ENCODE results near the gene CTDSPL. TPM values are rescaled to one million over a fixed set of nuclear protein-coding genes. Genes with fewer than 3 reads are reported as not detected.
A peak's percentile ranks its signal among the peaks of the same experiment; 100 is the strongest.

The CTDSPL gene
- total RNA-seq, 1 experiment from 2014 or later, result 16.1 TPM

DNA sequence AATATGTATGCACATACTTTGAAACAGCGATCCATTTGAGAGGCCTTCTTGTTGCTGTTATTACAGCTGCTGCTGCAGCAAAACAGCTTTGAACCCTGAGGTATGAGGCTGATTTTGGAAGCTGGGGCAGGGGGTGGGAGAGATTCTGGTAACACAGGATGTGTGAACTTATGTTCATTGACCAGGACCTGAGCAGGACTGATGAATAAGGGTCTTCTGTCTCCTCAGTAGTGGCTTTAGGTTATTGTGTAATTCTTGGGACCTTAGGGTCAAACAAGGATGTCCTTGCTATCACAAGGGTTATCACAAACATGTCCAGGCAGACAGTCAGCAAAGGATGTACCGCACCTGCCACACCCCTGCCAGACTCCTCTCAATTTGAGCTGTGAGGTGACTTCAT, 41.6 kb downstream of the CTDSPL start:
- in situ Hi-C loops (cut with HindIII; ENCODE audit: low pct_unique_long_range_greater_than_20kb, low sequenced_read_pairs), result no loop called here
- DNase-seq (ENCODE audit: low read depth, low spot score), result no peak

DNA sequence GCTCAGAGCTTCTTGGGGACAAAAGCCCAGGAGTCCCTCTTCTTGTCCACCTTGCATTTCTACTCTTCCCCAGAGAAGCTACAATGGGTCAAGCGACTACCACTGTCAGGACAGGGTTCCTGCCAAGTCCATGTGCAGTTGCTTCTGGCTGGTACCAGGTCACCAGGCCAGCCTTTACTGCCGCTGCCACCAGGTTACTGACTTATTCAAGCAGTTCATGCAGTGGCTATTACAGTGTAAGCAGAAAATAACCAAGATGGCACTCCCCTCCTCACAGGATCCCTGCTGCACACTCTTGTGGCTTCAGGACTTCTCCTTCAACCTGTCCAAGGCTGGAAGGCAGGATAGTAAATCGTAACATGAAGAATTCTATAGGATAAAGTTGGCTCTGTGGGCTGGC, 42.1 kb downstream of the CTDSPL start:
- in situ Hi-C loops (cut with HindIII; ENCODE audit: low pct_unique_long_range_greater_than_20kb, low sequenced_read_pairs), result no loop called here
- DNase-seq (ENCODE audit: low read depth, low spot score), result no peak

DNA sequence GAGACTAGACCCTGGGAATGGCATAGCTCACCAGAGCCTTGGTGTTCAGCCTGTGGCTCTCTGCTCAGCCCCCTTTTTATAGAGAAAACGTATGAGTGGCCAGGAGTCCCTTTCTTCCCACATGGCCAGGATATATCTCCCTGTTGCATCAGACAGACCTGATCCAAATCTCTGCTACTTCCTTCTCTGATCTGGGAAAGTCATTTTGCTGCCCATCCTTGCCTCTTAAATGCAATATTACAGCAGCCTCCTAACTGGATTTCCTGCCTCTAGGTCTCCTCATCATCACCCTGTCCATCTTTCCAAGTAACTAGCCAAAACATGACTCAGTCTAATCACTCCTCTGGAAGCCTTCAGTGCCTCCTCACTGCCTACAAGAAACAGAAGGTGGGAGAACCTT, 42.9 kb downstream of the CTDSPL start:
- in situ Hi-C loops (cut with HindIII; ENCODE audit: low pct_unique_long_range_greater_than_20kb, low sequenced_read_pairs), result no loop called here
- no peak for DNase-seq (ENCODE audit: low read depth, low spot score)

DNA sequence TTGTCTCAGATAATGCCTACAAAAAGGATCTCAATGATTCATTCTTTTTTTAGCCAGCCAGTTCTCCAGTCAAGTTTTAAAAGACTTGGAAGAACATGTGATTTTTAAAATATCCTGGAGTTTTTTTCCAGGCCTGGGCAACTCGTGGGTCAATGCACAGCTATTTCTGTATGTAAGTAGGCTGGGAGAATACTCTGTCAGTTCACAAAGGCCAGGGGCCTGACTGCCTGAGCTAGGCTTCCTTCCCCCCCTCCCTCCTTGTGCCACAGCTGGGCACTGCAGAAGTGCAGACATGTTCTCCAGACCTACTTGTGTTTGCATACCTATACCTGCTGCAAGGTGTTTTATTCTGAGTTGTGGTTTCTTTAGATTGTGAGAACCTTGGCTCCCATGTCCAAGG, 43.7 kb downstream of the CTDSPL start:
- no peak for DNase-seq (ENCODE audit: low read depth, low spot score)
- in situ Hi-C loops (cut with HindIII; ENCODE audit: low pct_unique_long_range_greater_than_20kb, low sequenced_read_pairs), result no loop called here

DNA sequence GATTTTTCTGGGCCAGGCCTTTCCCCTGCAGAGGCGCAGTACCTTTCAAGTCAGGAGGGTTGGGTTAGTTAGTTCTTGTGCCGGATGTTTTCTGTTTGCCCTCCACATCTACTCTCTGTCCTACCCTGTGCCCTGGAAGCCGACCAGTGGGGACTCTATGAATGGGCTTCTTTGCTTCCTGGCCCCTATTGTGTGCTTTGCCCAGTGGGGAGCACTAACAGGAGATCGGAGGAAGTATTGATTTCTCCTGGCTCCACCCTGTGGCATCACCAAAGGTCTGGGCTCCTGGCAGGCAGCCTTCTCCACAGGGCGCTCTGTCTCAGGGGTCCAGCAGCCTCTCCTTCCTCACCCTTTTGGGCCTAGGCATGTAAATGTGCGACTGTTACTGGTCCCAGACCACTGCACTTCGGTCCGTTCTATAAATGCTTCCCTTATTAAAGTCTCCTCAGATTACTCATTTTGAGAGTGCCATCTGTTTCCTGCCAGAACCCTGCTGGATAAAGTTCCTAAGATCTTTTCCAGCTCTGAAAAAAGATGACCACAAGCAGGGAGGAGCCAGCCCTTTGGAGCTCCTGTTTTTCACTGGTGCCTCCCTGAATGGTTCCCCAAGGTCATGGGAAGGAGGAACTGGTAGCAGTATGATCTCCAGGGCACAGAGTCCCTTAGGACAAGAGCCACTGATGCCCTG, 44.5 kb downstream of the CTDSPL start:
- in situ Hi-C loops (cut with HindIII; ENCODE audit: low pct_unique_long_range_greater_than_20kb, low sequenced_read_pairs), result no loop called here

DNA sequence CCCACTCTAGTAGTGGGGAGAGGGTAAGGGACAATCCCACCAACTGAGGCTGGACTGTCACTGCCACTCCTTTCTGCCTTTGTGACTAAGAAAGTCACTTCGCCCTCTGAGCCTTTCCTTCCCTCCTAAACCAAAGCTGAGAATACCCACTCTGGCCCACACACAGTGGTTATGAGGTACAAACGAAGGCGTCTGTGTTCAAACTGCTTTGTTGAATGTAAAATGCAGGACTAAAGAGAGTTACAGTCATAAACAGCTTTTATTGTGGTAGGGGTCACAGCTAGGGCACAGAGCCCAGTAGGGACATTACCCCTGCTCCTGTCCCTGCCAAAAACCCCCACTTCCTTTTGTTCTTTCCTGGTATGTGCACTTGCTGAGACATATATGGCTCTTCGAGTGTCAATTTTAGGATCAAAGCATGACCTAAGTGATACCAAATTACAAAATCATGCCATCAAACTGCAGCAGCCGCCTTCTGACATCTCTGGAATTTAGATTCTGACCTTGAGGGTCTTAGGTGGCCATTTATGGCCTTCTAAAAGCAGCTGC, 45.1 kb downstream of the CTDSPL start:
- DNase-seq (ENCODE audit: low read depth, low spot score), result no peak
- in situ Hi-C loops (cut with HindIII; ENCODE audit: low pct_unique_long_range_greater_than_20kb, low sequenced_read_pairs), result no loop called here

More for the DNA sequence above, 44.5 kb downstream of the CTDSPL start:
- no peak for DNase-seq (ENCODE audit: low read depth, low spot score)

DNA sequence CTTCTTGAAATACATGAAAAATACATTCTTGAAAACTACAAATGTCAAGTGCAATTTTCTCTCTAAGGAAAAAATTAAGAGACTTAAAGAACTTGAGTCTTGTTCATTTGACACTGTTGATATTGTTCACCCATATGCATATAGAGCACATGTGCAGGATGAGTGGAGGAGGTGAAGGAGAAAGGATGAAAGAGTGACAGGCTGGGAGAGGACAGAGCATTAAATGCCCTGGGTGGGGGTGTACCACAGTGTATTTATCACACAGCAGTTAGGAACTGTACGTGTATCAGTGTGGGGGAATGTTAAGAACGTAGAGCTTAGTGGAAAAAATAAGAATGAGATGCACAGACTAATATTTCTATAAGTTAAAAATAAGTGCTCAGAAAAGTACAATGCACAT, 45.7 kb downstream of the CTDSPL start:
- no peak for DNase-seq (ENCODE audit: low read depth, low spot score)
- in situ Hi-C loops (cut with HindIII; ENCODE audit: low pct_unique_long_range_greater_than_20kb, low sequenced_read_pairs), result no loop called here

DNA sequence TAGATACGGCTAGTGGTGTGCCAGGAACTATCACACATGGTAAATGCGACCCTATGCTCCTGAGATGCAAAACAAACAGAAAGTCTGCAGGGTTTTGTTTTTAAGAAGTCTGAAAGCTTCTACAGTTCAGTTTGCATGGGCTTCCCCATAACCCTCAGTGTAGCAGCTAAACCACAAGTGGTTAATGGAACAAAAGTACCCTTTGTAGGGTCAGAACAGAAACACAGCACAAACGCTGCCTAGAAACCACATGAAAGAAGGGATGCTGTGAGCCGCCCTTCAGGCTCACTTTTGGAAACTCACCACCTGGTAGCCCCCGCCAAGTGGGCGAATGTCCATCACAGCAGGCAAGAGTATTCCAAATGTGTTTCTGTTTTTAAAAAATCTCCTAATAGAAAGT, 46.2 kb downstream of the CTDSPL start:
- in situ Hi-C loops (cut with HindIII; ENCODE audit: low pct_unique_long_range_greater_than_20kb, low sequenced_read_pairs), result no loop called here
- peak; percentile 93 for DNase-seq (ENCODE audit: low read depth, low spot score)

DNA sequence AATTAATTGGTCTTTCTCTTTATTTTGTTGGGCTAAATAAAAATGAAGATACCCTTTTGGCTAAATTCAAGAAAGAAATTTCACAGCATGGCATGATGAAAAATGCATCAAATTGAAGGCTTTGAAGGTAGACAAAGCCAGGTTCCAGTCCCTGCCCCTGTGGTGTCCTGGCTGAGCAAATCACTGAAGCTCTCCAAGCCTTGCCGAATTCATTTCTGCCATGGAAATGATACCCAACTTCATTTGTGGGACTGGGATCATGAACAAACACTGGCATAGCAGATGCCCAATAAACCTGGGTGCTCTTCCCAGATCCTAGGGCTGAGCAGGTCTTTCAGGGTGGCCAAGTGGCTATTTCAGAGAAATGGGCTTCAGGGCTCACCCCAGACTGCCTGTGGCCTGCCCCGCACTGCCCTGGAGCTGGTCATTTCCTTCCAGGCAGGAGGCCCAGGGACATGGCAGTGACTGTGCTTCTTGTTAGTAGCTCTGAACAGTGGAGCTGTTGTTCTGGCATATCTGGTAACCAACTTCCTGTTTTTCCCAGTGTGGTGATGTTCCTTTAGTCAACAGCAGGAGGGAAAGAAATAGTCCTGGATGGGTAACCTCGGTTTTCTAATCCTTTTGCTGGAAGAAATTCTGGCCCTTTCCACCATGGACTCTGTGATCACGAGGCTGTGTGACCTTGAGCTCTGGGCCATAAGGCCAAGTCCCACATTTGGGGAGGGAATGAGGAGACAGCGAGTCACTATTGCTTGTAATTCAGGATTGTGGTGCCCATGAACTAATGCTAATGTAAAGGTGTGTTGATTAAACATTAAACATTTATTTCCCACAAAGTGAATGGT, 47.6 kb downstream of the CTDSPL start:
- in situ Hi-C loops (cut with HindIII; ENCODE audit: low pct_unique_long_range_greater_than_20kb, low sequenced_read_pairs), result no loop called here
- DNase-seq (ENCODE audit: low read depth, low spot score), result peak; percentile 93

DNA sequence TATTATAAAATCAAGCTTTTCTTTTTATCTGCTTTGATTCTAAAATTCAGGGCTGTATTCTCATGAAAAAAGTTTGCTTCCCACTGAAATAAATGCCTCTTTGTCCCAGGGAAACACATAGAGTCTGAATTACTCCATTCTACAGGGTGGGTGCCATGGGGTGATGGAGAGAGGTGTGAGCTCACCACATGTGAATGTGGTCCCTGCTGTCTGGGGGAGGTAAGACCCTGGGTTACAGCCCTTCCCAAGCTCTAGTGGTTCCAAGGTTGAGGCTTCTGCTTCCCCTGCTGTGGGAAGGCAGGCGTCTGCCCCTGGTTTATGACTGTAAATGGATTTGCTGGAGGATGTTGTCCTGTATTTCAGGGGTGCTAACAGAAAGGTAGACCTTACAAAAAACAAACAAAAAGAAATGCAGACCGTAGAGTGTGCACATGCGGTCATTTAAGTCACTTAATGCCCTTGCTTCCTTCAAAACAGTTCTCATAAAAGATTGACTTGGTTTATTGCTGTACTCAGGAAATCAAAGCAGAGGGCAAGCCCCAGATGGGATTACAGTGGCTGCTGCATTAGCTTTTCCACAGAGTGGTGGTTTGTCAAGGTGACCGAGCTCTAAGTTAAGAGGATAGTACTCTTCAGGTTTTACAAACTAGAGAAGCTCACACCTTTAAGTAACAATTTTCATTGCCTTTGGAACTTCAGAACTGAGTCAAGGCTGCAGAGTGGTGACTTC, 49.2 kb downstream of the CTDSPL start:
- peak; percentile 53 for DNase-seq (ENCODE audit: low read depth, low spot score)
- in situ Hi-C loops (cut with HindIII; ENCODE audit: low pct_unique_long_range_greater_than_20kb, low sequenced_read_pairs), result no loop called here

DNA sequence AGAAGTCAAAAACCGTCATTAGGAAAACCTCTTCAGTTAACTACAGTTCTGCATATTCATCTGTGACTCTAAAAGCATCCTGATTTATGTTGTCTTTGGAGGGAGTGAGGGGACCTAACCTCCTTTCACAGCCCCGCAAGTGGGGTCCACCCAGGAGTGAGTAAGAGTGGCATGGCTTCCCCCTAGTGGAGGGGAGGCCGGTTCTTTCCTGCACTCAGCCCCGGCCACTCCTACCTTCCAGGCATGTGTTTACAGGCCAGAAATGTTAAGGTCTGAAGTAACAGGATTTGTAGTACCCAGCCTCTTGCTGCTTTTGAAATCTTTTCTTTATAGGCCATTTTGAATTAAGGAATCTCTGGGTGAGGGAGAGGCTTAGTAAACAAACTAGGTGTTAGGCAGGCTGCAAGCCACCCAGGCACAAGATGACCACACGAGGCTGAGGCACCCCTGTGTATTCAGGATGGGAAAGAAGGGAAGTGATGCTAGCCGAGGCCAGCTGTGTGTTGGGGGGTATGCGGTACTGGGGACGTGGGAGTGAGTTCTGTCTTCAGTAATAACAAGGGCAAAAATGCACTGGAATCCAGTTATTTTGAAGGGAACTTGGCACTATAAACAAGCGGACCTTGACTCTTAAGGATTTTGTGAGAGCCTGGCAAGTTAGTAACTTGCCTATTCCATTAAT, 50.5 kb downstream of the CTDSPL start:
- DNase-seq (ENCODE audit: low read depth, low spot score), result no peak
- in situ Hi-C loops (cut with HindIII; ENCODE audit: low pct_unique_long_range_greater_than_20kb, low sequenced_read_pairs), result no loop called here

DNA sequence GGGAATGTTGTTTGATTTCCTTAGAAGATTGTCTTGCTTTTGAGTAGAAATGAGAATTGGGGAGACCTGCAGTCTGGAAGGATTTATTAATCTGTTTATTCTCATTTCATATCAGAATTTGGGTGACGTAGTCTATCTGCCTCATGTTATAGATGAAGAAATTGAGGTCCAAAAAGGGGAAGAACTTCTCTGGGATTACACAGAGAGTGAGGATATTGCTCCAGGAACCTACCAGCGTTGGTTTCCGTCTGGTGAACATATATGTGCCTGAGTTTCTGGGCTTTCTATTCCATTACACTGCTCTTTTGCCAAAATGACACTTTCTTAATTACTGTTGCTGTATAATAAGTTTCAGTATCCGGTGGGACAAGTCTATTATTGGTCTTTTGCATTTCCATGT, 51.8 kb downstream of the CTDSPL start:
- in situ Hi-C loops (cut with HindIII; ENCODE audit: low pct_unique_long_range_greater_than_20kb, low sequenced_read_pairs), result no loop called here
- DNase-seq (ENCODE audit: low read depth, low spot score), result no peak

DNA sequence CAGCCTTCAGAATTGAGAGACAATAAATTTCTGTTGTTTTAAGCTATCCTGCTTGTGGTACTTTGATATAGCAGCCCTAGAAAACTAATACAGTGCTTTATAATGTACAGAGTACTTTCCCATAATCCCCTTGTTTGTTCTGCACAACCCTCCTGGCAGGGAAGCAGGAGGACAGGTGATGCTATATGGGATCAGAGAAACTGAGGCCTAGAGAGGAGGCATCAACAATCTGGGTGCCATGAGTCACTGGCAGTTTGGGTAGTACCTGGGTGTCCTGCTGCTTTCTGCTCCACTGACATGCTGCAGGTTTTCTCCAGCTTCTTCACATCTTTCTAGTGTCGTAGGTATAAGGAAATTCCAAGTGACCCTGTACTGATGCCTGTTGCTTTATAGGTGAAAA, 55.0 kb downstream of the CTDSPL start:
- in situ Hi-C loops (cut with HindIII; ENCODE audit: low pct_unique_long_range_greater_than_20kb, low sequenced_read_pairs), result no loop called here
- DNase-seq (ENCODE audit: low read depth, low spot score), result no peak

DNA sequence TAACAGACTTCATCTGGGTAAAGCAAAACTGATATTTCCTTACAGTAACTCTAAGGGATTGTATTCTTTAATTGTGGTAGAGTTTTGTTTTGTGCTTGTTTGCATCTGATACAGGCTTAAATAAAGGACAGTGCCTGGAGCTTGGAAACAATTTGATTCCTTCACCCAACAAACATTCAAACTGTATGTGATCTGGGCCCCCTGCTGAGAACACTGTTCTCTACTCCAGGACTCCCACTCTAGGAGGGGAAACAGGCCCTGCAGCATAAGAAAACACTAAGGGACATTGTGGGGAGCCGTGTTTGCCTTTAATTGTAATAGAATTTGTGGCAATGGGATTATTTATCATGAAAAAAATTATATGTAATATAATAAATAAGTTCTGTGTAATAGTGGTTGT, 56.9 kb downstream of the CTDSPL start:
- DNase-seq (ENCODE audit: low read depth, low spot score), result no peak
- in situ Hi-C loops (cut with HindIII; ENCODE audit: low pct_unique_long_range_greater_than_20kb, low sequenced_read_pairs), result no loop called here

DNA sequence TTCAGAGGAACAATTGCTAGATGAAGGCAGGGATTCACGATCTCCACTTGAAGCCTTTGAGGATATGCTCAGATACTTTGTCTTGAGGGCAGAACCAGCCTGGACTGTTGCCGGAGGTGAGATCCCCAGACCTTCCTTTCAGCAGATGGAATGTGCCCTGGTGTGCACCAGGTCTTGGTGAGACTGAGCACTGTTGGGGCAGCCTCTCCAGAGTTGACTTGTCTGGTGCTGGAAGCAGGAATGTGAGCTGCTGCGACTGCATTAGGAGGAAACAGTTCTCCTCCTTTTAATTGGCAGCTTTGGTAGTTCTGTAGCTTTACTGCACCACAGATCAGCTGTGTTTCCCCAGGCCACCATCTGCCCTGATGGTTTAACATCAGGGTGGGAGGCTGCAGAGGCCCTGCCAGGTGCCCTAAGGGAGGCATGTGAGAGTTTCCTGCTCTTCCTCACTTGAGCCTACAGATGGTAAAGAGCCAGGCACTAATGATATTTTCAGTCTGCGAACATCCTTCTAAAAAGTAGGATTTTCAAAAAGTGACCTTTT, 58.5 kb downstream of the CTDSPL start:
- in situ Hi-C loops (cut with HindIII; ENCODE audit: low pct_unique_long_range_greater_than_20kb, low sequenced_read_pairs), result no loop called here

DNA sequence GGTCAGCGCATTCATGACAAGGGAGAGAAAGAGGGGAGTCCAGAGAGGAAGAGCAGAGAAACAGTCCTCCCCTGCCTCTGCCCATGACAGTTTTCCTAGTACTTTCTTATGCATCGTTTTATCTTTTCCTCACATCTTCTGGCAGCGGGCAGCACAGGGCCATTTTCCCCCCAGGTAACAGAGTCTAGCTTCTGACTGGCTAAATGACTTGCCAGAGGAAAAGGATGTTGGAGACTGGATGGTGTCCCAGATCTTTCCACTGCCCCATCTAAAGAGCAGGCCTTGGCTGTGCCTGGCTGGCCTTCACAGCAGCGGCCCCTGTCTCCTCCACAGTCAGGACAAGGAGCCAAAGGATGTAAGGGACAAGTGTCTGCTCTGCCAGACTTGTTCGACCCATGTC, 59.3 kb downstream of the CTDSPL start:
- in situ Hi-C loops (cut with HindIII; ENCODE audit: low pct_unique_long_range_greater_than_20kb, low sequenced_read_pairs), result no loop called here
- no peak for DNase-seq (ENCODE audit: low read depth, low spot score)

More for the DNA sequence above, 58.5 kb downstream of the CTDSPL start:
- no peak for DNase-seq (ENCODE audit: low read depth, low spot score)

DNA sequence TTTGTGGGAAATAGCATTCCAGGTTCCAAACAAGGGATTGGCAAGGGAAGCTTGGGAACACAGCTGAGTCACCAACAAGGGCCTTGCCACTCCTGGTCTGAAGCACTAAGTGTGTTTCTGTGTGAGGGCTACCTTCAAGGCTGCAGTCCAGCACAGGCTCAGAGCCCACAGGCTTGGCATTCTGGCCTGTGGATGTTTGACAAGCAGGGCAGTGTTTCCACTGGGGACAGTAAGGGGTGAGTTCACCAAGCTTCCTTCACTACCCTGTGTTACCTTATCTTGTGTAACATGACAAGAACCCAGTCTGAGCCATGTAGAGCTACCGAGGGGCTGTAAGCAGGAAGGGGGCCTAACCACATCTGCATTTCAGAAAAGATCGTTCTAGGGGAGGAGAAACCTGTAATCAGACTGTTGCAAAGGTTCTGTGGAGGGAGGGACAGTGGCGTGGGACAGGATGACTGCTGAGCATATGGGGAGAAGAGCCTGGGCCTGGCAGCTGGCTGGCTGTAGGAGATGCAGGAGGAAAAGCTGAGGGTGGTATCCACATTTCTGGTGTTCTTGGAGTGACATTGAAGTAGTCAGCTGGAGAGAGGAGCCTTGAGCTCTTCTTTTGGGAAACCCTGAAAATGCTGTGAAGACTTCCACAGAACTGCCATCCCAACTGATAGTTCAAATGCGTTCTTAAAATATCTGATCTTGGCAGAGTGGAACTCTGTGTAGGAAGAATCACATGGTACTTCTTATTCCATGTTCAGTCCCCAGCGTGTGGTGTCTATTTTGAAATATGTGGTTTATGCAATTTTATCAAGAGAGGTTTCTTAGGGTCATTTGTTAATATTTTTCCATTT, 61.3 kb downstream of the CTDSPL start:
- in situ Hi-C loops (cut with HindIII; ENCODE audit: low pct_unique_long_range_greater_than_20kb, low sequenced_read_pairs), result no loop called here
- no peak for DNase-seq (ENCODE audit: low read depth, low spot score)

All from SK-MEL-5 (cell line).